ENCODE data around the gene CDC37.
"Not testable (repeated sequence)": the region's sequence is repeated elsewhere in the genome, so short reads cannot be mapped to it uniquely, and the experiment has no call there.

Gene CDC37

GRCh38 chr19:10416083-10416379 lies 12.7 kb upstream of the CDC37 start:
- no peak for TF ChIP-seq CTCF (IDR thresholded peaks at IDR 0.05; ENCODE audit: low read depth, low read length, missing control alignments)
- peak overlapping the region; percentile 49 for H3K4me3 ChIP-seq (replicated peaks; ENCODE audit: low read depth, low read length)
- DNase-seq (ENCODE audit: extremely low read depth, low read depth) = no peak

GRCh38 chr19:10412257-10412977 lies 9.1 kb upstream of the CDC37 start:
- no peak for TF ChIP-seq CTCF (IDR thresholded peaks at IDR 0.05; ENCODE audit: low read depth, low read length, missing control alignments)
- H3K4me3 ChIP-seq (replicated peaks; ENCODE audit: low read depth, low read length) = no peak overlapping the region
- DNase-seq (ENCODE audit: extremely low read depth, low read depth) = no peak

- H3K4me3 ChIP-seq (replicated peaks; ENCODE audit: low read depth, low read length) = not testable (repeated sequence)
Observed at GRCh38 chr19:10411224-10411623, 7.9 kb upstream of the CDC37 start.

GRCh38 chr19:10408511-10409283 lies 5.4 kb upstream of the CDC37 start:
- TF ChIP-seq CTCF (IDR thresholded peaks at IDR 0.05; ENCODE audit: low read depth, low read length, missing control alignments) = no peak

More at GRCh38 chr19:10411224-10411623, 7.9 kb upstream of the CDC37 start:
- not testable (repeated sequence) for DNase-seq (ENCODE audit: extremely low read depth, low read depth)

GRCh38 chr19:10407096-10407495 lies 3.8 kb upstream of the CDC37 start:
- H3K4me3 ChIP-seq (replicated peaks; ENCODE audit: low read depth, low read length) = no peak overlapping the region
- no peak for TF ChIP-seq CTCF (IDR thresholded peaks at IDR 0.05; ENCODE audit: low read depth, low read length, missing control alignments)
- DNase-seq (ENCODE audit: extremely low read depth, low read depth) = no peak

More at GRCh38 chr19:10408511-10409283, 5.4 kb upstream of the CDC37 start:
- DNase-seq (ENCODE audit: extremely low read depth, low read depth) = no peak
- H3K4me3 ChIP-seq (replicated peaks; ENCODE audit: low read depth, low read length) = no peak overlapping the region

GRCh38 chr19:10406191-10406590 lies 2.8 kb upstream of the CDC37 start:
- H3K4me3 ChIP-seq (replicated peaks; ENCODE audit: low read depth, low read length) = no peak overlapping the region
- TF ChIP-seq CTCF (IDR thresholded peaks at IDR 0.05; ENCODE audit: low read depth, low read length, missing control alignments) = no peak

More at GRCh38 chr19:10406191-10406590, 2.8 kb upstream of the CDC37 start:
- DNase-seq (ENCODE audit: extremely low read depth, low read depth) = no peak

Measured in HFF-Myc (cell line).